Natural killer cell (primary cell): Measurements from ENCODE around the gene SENP6. TPM values are rescaled to one million over a fixed set of nuclear protein-coding genes. Genes with fewer than 3 reads are reported as not detected.
A peak's percentile ranks its signal among the peaks of the same experiment; 100 is the strongest.

Experiments used
- ATAC-seq, 3 donors: fragments of 150-1000 bp in 2 of 3; fragments of 200-7000 bp in 1 of 3; cut with Tn5 transposase; 1 replicate in 1 of 3; 2 replicates in 2 of 3; pipeline ENCODE4 v1.10.0; 2021; ENCODE audit warnings: mild to moderate bottlenecking in 2 of 3, moderate library complexity in 2 of 3
- DNase-seq, 2 donors: peaks; one replicate each; pipeline versions ENCODE4 v3.0.0 to v3.0.0-alpha.2; 2013 to 2021; ENCODE audit warnings: mixed read lengths in 1 of 2
- H3K27ac ChIP-seq: one replicate; pipeline ENCODE4 v1.5.1; 2013; ENCODE audit warnings: mild to moderate bottlenecking, low read length
- H3K27me3 ChIP-seq: one replicate; pipeline ENCODE4 v1.6.1; 2013; ENCODE audit warnings: low read length; ENCODE audit not compliant: control insufficient read depth, insufficient read depth
- H3K36me3 ChIP-seq: one replicate; pipeline ENCODE4 v1.6.1; 2013; ENCODE audit warnings: low read length; ENCODE audit not compliant: control insufficient read depth, insufficient read depth
- H3K4me1 ChIP-seq: one replicate; pipeline ENCODE4 v1.6.1; 2013; ENCODE audit warnings: low read length; ENCODE audit not compliant: control insufficient read depth, insufficient read depth
- H3K4me3 ChIP-seq: one replicate; pipeline ENCODE4 v1.5.1; 2013; ENCODE audit warnings: low read length
- H3K9me3 ChIP-seq: one replicate; pipeline ENCODE4 v1.6.1; 2013; ENCODE audit warnings: low read length; ENCODE audit not compliant: control insufficient read depth, insufficient read depth
- H3K27ac Mint-ChIP-seq, 2 donors: one replicate each; pipeline ENCODE4 v1.8.0; 2022; ENCODE audit warnings: mild to moderate bottlenecking in 2 of 2, mixed read lengths in 2 of 2, moderate library complexity in 1 of 2
- H3K27me3 Mint-ChIP-seq, 2 donors: one replicate each; pipeline ENCODE4 v1.8.0; 2022; ENCODE audit warnings: low read depth in 2 of 2, mixed read lengths in 2 of 2
- H3K36me3 Mint-ChIP-seq: one replicate; pipeline ENCODE4 v1.8.0; 2022; ENCODE audit warnings: mixed read lengths
- H3K4me1 Mint-ChIP-seq, 2 donors: one replicate each; pipeline ENCODE4 v1.8.0; 2022; ENCODE audit warnings: mixed read lengths in 2 of 2
- H3K4me3 Mint-ChIP-seq: one replicate; pipeline ENCODE4 v1.8.0; 2022; ENCODE audit warnings: mild to moderate bottlenecking, moderate library complexity, mixed read lengths
- H3K9me3 Mint-ChIP-seq, 2 donors: one replicate each; pipeline ENCODE4 v1.8.0; 2022; ENCODE audit warnings: mixed read lengths in 2 of 2
- WGBS: methylation state at CpG from one replicate; pipeline ENCODE4 v1.1.7; 2013; ENCODE audit warnings: missing lambda C conversion rate; ENCODE audit not compliant: insufficient coverage; 5-methylcytosine and 5-hydroxymethylcytosine counted together
- intact Hi-C: fragments of 100-400 bp; cut with micrococcal nuclease; formaldehyde crosslinking; loops from one replicate; pipeline ENCODE4 v1.14.2; 2022
- total RNA-seq, 4 donors: library from RNA; stranded (reverse); fragments of 120-200 nt in 1 of 4; gene quantifications; one replicate each; pipeline versions ENCODE4 v1.2.3 to v1.2.4, GENCODE V29; 2013 to 2022
- TF ChIP-seq, protein P1 (sequence below): fragments of 200-600 bp; IDR thresholded peaks from one replicate; pipeline ENCODE4 v1.8.0; 2022; ENCODE audit warnings: antibody characterized with exemption

SENP6 gene
- total RNA-seq, 3 donors from 2014 or later (not counting 1 experiment from before 2014, with no cell fraction given): 102 to 117 (median 108) TPM

DNA sequence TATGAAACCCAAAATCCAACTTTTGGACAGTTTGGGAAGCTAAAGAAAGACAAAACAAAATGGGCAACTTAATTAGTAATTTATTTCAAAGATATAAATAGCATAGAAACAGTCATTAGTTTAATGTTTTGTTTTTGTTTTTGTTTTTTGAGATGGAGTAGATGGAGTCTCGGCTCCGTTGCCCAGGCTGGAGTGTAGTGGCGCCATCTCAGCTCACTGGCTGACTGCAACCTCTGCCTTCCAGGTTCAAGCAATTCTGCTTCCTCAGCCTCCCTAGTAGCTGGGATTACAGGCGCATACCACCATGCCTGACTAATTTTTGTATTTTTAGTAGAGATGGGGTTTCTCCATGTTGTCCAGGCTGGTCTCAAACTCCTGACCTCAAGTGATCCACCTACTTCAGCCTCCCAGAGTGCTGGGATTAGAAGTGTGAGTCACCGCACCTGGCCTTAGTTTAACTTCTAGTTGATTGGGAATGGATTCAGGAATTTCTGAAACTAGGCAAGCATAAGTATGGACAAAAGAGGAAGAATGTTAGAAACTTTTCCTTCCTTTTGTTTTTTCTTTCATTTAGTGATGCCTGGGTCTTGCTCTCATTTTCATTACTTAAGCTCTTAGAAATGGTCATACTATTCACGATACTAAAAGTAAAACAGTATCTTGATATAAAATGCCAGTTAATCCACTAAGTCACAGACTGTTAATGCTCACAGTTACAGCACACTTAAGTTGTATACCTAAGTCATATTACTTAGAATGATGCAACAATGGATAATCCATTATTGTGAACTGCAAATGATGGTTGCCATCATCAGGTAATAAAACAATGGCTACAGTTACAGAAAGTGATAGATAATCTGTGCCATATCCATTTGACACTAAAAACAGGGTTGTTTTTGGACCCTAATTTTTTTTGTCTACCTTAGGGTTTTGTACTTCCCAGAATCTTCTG lies 8.2 kb downstream of the SENP6 start:
- WGBS: 98% methylated on average over 5 of the region's 6 CpGs
- H3K4me3 Mint-ChIP-seq: no peak overlapping the region
- ATAC-seq: no peak
- Histone ChIP-seq H3K4me1 (peaks cover 28% of the 10 kb centered on the region), H3K9me3 (no peaks in the 10 kb centered on the region), H3K27me3 (no peaks in the 10 kb centered on the region), H3K4me3 (no peak overlapping the region), H3K27ac (no peak overlapping the region), H3K36me3 (peaks cover 3% of the 10 kb centered on the region)
- peak overlapping the region; percentile 24 to 47 for H3K27ac Mint-ChIP-seq
- H3K27me3 Mint-ChIP-seq: no peaks in the 10 kb centered on the region
- no peaks in the 10 kb centered on the region for H3K36me3 Mint-ChIP-seq
- peaks cover 70 to 73% of the 10 kb centered on the region in 2 donors for H3K4me1 Mint-ChIP-seq
- intact Hi-C loops: loop anchor here (10.0 kb wide), 1 partner anchor 365 kb away; the partner anchor contains the start of gene COX7A2
- DNase-seq: no peak
- TF ChIP-seq, protein P1, sequence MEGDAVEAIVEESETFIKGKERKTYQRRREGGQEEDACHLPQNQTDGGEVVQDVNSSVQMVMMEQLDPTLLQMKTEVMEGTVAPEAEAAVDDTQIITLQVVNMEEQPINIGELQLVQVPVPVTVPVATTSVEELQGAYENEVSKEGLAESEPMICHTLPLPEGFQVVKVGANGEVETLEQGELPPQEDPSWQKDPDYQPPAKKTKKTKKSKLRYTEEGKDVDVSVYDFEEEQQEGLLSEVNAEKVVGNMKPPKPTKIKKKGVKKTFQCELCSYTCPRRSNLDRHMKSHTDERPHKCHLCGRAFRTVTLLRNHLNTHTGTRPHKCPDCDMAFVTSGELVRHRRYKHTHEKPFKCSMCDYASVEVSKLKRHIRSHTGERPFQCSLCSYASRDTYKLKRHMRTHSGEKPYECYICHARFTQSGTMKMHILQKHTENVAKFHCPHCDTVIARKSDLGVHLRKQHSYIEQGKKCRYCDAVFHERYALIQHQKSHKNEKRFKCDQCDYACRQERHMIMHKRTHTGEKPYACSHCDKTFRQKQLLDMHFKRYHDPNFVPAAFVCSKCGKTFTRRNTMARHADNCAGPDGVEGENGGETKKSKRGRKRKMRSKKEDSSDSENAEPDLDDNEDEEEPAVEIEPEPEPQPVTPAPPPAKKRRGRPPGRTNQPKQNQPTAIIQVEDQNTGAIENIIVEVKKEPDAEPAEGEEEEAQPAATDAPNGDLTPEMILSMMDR: no peak
- H3K9me3 Mint-ChIP-seq: no peaks in the 10 kb centered on the region

GRCh38 chr6:75611011-75611701 lies 9.5 kb downstream of the SENP6 start:
- Histone ChIP-seq H3K36me3 (peaks cover 3% of the 10 kb centered on the region), H3K9me3 (no peaks in the 10 kb centered on the region), H3K27ac (peak overlapping the region; percentile 25), H3K4me3 (no peak overlapping the region), H3K27me3 (no peaks in the 10 kb centered on the region), H3K4me1 (peaks cover 29% of the 10 kb centered on the region)
- peak overlapping the region; percentile 17 to 77 for H3K27ac Mint-ChIP-seq
- DNase-seq: no peak
- intact Hi-C loops: no loop called here
- H3K27me3 Mint-ChIP-seq: no peaks in the 10 kb centered on the region
- H3K36me3 Mint-ChIP-seq: no peaks in the 10 kb centered on the region
- H3K4me1 Mint-ChIP-seq: peaks cover 64 to 75% of the 10 kb centered on the region in 2 donors
- TF ChIP-seq, protein P1: no peak
- ATAC-seq: no peak
- peak overlapping the region; percentile 7 for H3K4me3 Mint-ChIP-seq
- WGBS: 49% methylated on average over 2 of the region's 2 CpGs
- no peaks in the 10 kb centered on the region for H3K9me3 Mint-ChIP-seq

GRCh38 chr6:75611702-75612375 lies 10.2 kb downstream of the SENP6 start:
- intact Hi-C loops: no loop called here
- H3K4me1 ChIP-seq: peaks cover 29% of the 10 kb centered on the region

More at GRCh38 chr6:75611702-75612375, 10.2 kb downstream of the SENP6 start:
- Mint-ChIP-seq H3K36me3 (no peaks in the 10 kb centered on the region), H3K27ac (peak overlapping the region; percentile 17 to 77), H3K4me3 (peak overlapping the region; percentile 60), H3K27me3 (no peaks in the 10 kb centered on the region), H3K9me3 (no peaks in the 10 kb centered on the region), H3K4me1 (peaks cover 59 to 71% of the 10 kb centered on the region in 2 donors)
- 70% methylated on average over 5 of the region's 5 CpGs for WGBS
- peak in 1 of 2 donors; percentile 53 for DNase-seq
- Histone ChIP-seq H3K36me3 (peaks cover 3% of the 10 kb centered on the region), H3K27me3 (no peaks in the 10 kb centered on the region), H3K27ac (no peak overlapping the region), H3K4me3 (no peak overlapping the region), H3K9me3 (no peaks in the 10 kb centered on the region)
- peak; percentile 64 to 82 (median 73) for ATAC-seq
- TF ChIP-seq, protein P1: no peak
